Activated CD4-positive, alpha-beta T cell treated with anti-CD3 and anti-CD28 coated beads for 24 hours (primary cell): ENCODE data around the gene MCL1.
"Not testable (repeated sequence)": the region's sequence is repeated elsewhere in the genome, so short reads cannot be mapped to it uniquely, and the experiment has no call there.

Experiments used
- DNase-seq, 2 donors: peaks; one replicate each; pipeline ENCODE4 v3.0.0-alpha.2; 2020; ENCODE audit warnings: low read depth in 2 of 2

The MCL1 gene

DNA sequence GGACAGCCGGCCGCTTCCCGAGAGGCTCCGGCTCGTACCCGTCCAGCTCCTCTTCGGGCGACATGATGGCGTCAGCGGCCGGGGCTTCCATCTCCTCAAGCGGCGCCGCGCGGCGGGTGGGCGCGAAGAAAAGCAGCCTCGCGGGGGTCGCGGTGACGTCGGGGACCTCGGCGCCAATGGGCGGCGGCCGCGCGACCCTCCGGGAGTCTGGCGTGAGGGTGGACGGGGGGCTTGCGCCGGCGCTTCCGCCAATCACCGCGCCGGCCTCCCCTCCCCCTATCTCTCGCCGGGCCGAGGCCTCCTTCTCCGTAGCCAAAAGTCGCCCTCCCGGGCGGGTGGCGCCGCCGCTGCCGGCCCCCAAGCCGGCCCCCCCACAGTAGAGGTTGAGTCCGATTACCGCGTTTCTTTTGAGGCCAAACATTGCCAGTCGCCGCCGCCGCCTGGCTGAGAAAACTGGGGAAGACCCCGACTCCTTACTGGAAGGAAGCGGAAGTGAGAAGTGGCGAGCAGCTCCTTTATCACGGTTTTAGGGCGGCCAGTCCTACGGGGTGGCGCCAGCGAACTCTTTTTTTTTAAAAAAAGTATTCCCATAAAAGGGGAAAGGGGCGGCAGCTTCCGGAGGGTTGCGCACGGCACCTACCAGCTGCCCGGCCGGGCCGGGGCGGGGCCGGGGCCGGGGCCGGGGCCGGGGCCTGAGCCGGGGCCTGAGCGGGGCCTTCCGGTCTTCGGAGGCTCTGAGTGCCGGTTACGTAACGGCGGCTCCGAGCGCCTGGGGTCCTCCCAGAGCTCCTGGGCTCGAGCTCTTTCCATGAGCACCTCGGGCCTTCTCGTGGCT is at the start of gene MCL1:
TSS of gene MCL1 (minus strand) at position 501 of the 835 bp plus-strand sequence. CDS start at position 421, 80 bp downstream.
- peak; percentile 74 to 79 for DNase-seq

- no peak for DNase-seq
These were observed 49.3 kb upstream of the MCL1 start for GRCh38 chr1:150628766-150629114.

- no peak for DNase-seq
These were observed 48.5 kb upstream of the MCL1 start for GRCh38 chr1:150627826-150628410.

GRCh38 chr1:150626150-150626549 is 46.7 kb upstream of the MCL1 start:
- DNase-seq = peak in 1 of 2 donors; percentile 16

GRCh38 chr1:150624546-150624945 is 45.1 kb upstream of the MCL1 start:
- not testable (repeated sequence) for DNase-seq

DNA sequence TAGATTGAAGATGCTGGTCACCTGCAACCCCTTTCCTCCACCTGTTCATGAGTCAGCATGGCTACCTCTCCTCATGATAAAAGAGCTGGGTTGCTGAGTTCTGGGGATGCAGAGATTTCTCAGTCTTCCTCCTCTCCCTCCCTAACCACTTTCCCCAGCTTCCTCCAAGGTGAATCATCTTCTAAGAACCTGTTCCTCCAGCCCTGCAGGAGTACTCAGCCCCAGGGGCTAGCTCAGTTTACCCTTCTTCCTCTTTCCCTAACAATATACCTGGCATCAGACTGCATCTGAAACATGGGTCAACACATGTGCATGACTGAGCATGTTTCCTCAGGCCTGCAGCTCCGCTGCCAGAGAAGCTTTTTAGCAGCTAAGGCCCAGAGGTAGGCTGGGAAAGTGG is 44.7 kb upstream of the MCL1 start:
- not testable (repeated sequence) for DNase-seq

DNA sequence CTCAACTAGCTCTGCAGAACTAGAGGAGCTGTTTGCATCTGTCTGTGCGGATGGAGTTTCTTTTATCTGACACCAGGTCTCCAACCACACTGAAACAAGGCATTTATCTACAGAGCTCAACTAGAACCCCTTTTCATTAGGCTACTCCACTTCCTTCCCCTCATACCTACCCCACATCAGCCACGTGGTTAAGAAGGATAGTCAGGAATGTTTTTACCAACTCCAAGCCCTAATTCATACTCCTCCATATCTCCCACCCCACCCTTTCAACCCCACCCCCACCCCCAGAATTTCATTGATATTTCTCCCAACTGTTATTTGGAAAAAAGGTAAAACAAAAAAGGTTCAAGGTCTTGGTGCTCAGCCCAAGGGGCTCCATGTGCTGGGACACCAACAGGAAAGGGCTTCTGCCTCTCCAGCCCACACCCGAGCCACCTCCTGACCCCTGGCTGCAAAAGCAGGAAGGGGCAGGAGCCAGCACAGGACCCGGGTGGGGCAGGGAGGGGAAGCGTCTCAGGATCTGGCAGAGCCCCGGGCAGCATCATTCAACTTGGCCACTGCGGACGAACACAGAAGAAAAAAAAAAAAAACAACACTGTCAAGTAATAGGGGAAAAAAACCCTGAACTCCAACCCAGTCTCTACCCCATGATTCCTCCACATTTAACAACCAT is 43.0 kb upstream of the MCL1 start:
- no peak for DNase-seq

GRCh38 chr1:150621497-150622302 is 42.3 kb upstream of the MCL1 start:
- DNase-seq = peak in 1 of 2 donors; percentile 29

- no peak for DNase-seq
These were observed 41.5 kb upstream of the MCL1 start for GRCh38 chr1:150620919-150621318.

DNA sequence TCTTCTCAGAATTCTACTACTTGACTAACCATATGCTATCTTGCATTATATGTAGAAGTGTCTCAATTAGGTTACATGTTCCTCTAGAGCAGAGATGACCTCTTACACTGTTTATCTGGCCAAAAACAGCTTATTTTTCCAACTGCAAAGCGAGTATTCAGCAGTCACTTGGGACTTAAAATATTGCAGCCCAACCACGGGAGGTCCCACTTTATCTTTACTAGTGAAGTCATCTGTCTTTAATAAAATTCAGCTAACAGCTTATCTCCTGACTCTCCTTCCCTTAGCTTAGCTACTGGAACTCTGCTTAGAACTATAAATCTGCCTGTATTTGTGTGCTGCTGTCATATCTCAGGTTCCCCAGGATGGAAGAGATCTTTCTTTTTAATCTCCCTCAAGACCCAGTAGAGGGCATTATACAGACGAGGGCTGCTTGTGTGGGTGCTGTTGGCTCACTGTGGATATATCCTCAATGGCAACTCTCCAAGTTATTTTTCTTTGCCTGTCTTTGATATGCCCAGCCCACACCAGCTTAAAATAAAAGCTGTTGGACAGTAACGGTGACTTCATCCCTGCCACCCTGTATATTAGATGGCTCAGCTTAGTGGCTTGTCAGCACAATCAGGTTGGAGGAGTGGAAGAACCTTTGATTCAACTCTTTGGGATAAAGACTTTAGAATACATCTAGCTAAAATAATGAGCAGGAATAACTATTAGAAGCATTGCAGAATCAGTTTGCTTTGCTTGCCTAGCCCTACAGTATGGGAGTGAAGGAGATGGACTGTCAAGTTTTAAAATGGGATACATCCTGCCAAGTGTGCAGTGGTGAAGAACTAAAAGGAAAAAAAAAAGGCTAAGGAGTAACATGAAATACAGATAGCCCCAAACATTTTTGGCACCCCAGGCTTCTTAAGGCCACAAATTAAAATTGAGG is 40.4 kb upstream of the MCL1 start:
- DNase-seq = no peak

- DNase-seq = no peak
These were observed 36.2 kb upstream of the MCL1 start for GRCh38 chr1:150615346-150616201.

DNA sequence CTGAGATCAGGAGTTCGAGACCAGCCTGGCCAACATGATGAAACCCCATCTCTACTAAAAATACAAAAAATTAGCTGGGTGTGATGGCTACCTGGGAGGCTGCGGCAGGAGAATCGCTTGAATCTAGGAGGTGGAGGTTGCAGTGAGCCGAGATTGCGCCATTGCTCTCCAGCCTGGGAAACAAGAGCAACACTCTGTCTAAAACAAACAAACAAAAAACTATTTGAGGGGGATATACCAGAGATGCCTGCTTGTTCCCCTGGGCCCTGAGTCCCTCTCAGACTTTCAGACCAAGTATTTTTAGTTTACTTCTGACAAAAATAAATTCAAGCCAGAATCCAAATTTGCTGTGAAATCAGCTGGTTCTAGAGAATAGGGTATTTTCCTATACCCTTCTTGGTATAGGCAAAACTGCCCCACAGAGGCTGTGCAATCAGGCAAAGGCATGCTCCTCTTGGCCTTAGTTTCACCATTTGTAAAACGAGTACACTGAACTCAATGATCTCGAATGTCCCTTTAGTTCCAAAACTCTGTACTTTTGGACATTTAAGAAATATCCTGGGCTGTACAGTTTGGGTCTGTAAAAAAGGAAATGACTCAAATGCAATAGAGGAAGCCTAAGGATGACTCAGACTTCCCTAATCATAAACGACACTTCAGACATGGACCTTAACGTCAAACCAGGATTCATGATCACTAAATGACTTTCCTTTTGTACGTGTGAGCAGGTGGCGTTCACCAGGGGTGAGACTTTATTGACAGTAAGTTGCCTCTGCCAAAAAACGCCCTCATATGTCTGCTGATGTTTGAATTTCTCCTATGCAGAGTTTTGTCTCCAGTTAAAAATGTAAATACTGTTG is 33.9 kb upstream of the MCL1 start:
- DNase-seq = peak in 1 of 2 donors; percentile 37

DNA sequence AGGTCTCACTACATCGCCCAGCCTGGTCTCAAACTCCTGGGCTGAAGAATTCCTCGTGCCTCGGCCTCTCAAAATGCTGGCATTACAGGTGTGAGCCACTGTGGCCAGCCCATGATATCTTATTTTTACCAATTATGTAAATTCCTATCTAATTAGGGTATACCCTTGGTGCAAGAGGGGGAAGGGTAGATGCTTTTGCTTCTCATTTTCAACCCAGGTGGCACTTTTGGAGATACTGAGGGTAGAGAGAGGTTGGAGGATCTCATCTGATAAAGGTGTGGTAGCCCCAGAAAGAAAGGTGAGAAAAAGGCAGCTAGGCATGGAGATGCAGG is 32.6 kb upstream of the MCL1 start:
- DNase-seq = no peak

DNA sequence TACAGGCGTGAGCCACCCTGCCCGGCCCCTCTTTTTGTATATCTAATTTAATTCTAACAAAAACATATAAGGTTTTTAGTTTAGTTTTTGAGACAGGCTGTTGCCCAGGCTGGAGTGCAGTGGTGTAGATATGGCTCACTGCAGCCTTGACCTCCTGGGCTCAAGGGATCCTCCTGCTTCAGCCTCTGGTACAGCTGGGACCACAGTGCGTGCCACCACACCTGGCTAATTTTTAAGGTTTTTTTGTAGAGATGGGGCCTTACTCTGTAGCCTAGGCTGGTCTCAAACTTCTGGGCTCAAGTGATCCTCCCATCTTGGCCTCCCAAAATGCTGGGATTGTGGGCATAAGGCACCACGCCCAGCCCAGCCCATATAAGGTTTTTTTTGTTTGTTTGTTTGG is 31.2 kb upstream of the MCL1 start:
- DNase-seq = no peak

DNA sequence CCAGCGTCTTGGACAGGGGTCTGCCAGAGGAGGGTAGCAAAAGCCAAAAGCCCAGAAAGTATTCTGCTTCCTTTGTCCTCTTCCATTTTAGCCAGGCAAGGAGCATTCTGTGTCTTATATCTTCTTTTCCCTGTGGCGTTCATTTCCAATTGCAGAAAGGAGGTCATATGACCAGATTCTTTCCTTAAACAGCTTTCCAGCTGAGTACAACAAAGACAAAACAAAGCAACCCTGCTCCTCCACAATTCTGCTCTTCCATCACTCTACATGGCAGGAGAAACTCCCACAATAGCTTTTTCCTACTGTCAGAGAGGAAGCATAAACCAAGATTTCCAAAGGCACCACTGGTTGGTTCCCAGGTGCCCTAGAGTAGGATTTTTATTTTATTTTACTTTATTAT is 30.3 kb upstream of the MCL1 start:
- DNase-seq = no peak

DNA sequence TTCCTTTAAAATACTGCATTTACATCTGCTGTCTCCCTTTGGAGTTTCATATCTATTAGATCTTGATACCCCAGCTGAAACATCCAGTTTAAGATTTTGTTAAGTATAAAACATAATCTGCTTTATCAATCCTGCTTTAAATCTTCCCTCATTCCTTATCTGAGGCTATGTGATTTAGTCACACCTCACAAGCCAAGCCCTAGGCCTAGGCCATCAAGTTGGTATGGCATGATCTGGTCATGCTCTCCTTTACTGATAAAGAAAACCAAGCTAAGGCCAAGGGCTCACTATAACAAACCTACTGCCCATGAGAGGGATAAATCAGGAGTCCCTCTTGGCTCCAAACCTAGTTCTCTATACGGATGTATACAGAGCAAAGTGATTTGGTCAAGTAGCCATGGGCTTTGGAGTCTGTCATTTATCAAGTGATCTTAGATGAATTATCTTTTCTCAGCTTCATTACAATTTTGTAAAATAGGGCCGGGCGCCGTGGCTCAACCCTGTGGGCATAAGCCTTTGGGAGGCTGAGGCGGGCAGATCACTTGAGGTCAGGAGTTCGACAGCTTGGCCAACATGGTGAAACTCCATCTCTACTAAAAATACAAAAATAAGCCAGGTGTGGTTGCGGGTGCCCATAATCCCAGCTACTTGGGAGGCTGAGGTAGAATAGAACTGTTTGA is 27.2 kb upstream of the MCL1 start:
- no peak for DNase-seq

DNA sequence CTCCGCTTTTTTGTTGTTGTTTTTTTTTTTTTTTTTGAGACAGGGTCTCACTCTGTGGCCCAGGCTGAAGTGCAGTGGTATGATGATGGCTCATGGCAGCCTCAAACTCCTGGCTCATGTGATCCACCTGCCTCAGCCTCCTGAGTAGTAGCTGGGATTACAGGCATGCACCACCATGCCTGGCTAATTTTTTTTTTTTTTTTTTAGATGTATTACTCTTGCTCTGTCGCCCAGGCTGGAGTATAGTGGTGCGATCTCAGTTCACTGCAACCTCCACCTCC is 26.0 kb upstream of the MCL1 start:
- DNase-seq = not testable (repeated sequence)

DNA sequence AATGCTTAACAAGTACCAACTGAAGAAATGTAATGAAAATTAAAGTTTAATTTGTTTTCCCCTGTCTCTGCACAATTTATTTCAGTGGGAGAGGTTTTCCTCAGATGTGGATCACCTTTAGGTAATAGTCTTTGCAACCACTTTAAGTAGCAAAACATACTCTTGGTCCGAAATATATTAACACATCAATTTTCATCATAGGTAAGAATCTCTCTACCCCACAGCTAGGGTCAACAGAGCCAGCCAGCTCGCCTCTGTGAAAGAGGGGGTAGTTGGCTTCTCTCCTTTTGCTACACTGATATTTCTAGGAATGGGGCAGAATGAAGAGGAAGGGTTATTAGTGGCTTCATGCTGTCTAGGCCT is 24.8 kb upstream of the MCL1 start:
- DNase-seq = no peak

DNA sequence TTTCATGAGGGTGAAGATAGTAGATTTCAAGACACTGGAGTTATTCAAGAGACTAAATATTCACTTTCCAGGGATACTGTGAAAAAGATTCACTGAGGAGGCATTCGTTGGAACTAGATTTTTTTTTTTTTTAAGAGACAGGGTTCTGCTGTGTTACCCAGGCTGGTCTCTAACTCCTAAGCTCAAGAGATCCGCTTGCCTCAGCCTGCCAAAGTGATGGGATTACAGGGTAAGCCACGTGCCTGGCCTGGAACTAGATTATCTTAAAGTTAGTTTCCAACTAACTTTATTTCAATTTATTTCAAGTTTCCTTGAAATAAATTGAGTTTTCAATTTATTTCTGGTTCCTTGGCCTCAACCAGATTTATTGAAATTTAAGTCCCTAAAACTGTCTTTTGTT is 24.3 kb upstream of the MCL1 start:
- no peak for DNase-seq
